Liver (tissue), 3 donors: Measurements from ENCODE around the gene SLC24A4.

Experiments used
- ATF3 ChIP-seq: IDR thresholded peaks from 2 replicates; pipeline ENCODE4 v1.6.1; 2016; ENCODE audit warnings: antibody characterized with exemption
- JUND ChIP-seq, 2 donors: IDR thresholded peaks; 2 replicates each; pipeline ENCODE4 v1.6.1; 2016; ENCODE audit warnings: antibody characterized with exemption in 2 of 2
- RAD21 ChIP-seq, 2 donors: IDR thresholded peaks; 2 replicates each; pipeline ENCODE4 v1.6.1; 2016; ENCODE audit warnings: antibody characterized with exemption in 2 of 2, mild to moderate bottlenecking in 2 of 2
- RXRA ChIP-seq, 2 donors: IDR thresholded peaks; 2 replicates each; pipeline ENCODE4 v1.6.1; 2017 to 2018; ENCODE audit warnings: antibody characterized with exemption in 2 of 2, mild to moderate bottlenecking in 1 of 2
- TAF1 ChIP-seq: conservative IDR thresholded peaks from 2 replicates; pipeline ENCODE4 v1.6.1; 2016; ENCODE audit warnings: antibody characterized with exemption, mild to moderate bottlenecking
- ZBTB33 ChIP-seq: IDR thresholded peaks from 2 replicates; pipeline ENCODE4 v1.6.1; 2016; ENCODE audit warnings: antibody characterized with exemption
- TF ChIP-seq, protein P1 (sequence below): fragments of 150-350 bp; IDR thresholded peaks from 2 replicates; pipeline ENCODE4 v1.5.1; 2017; ENCODE audit warnings: improper control_type of control experiment, low read depth, low read length; ENCODE audit not compliant: missing input control
- donor health status: healthy.
- donor health status: healthy.

GRCh38 chr14:92387578-92387977, 64.6 kb downstream of the SLC24A4 start:
- TF ChIP-seq, protein P1, sequence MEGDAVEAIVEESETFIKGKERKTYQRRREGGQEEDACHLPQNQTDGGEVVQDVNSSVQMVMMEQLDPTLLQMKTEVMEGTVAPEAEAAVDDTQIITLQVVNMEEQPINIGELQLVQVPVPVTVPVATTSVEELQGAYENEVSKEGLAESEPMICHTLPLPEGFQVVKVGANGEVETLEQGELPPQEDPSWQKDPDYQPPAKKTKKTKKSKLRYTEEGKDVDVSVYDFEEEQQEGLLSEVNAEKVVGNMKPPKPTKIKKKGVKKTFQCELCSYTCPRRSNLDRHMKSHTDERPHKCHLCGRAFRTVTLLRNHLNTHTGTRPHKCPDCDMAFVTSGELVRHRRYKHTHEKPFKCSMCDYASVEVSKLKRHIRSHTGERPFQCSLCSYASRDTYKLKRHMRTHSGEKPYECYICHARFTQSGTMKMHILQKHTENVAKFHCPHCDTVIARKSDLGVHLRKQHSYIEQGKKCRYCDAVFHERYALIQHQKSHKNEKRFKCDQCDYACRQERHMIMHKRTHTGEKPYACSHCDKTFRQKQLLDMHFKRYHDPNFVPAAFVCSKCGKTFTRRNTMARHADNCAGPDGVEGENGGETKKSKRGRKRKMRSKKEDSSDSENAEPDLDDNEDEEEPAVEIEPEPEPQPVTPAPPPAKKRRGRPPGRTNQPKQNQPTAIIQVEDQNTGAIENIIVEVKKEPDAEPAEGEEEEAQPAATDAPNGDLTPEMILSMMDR: no peak
- TF ChIP-seq RXRA (IDR thresholded peaks at IDR 0.05): no peak
- TF ChIP-seq RAD21 (IDR thresholded peaks at IDR 0.05): no peak
- no peak for TF ChIP-seq ATF3
- no peak for TF ChIP-seq TAF1
- no peak for TF ChIP-seq ZBTB33
- no peak for TF ChIP-seq JUND (IDR thresholded peaks at IDR 0.05)
